ENCODE results near the gene NEDD8.

The NEDD8 gene

GRCh38 chr14:24184104-24184970, 47.8 kb downstream of the NEDD8 start:
- no peak for TF ChIP-seq REST (IDR thresholded peaks at IDR 0.05; ENCODE audit: insufficient read depth in 1 of 2, low read depth in 2 of 2, low read length in 2 of 2)
- TF ChIP-seq SIN3A (IDR thresholded peaks at IDR 0.05; ENCODE audit: borderline replicate concordance, insufficient read depth, low read length): no peak
- no peak for TF ChIP-seq FOXP2 (optimal IDR thresholded peaks at IDR 0.05; ENCODE audit: borderline replicate concordance, extremely low read depth, extremely low read length, insufficient read depth)
- no peak for TF ChIP-seq TAF1 (IDR thresholded peaks at IDR 0.05; ENCODE audit: borderline replicate concordance, insufficient read depth, low read length)
- no peak for TF ChIP-seq POLR2AphosphoS5 (IDR thresholded peaks at IDR 0.05; ENCODE audit: low read depth, low read length)

GRCh38 chr14:24183014-24183481, 49.1 kb downstream of the NEDD8 start:
- no peak for TF ChIP-seq TAF1 (IDR thresholded peaks at IDR 0.05; ENCODE audit: borderline replicate concordance, insufficient read depth, low read length)
- no peak for TF ChIP-seq POLR2AphosphoS5 (IDR thresholded peaks at IDR 0.05; ENCODE audit: low read depth, low read length)
- TF ChIP-seq REST (IDR thresholded peaks at IDR 0.05; ENCODE audit: insufficient read depth in 1 of 2, low read depth in 2 of 2, low read length in 2 of 2): no peak

GRCh38 chr14:24182110-24182882, 49.9 kb downstream of the NEDD8 start:
- TF ChIP-seq TAF1 (IDR thresholded peaks at IDR 0.05; ENCODE audit: borderline replicate concordance, insufficient read depth, low read length) (no peak), POLR2AphosphoS5 (IDR thresholded peaks at IDR 0.05; ENCODE audit: low read depth, low read length) (no peak), SIN3A (IDR thresholded peaks at IDR 0.05; ENCODE audit: borderline replicate concordance, insufficient read depth, low read length) (no peak), REST (IDR thresholded peaks at IDR 0.05; ENCODE audit: insufficient read depth in 1 of 2, low read depth in 2 of 2, low read length in 2 of 2) (no peak), FOXP2 (optimal IDR thresholded peaks at IDR 0.05; ENCODE audit: borderline replicate concordance, extremely low read depth, extremely low read length, insufficient read depth) (no peak)

GRCh38 chr14:24181371-24182077, 50.6 kb downstream of the NEDD8 start:
- TF ChIP-seq POLR2AphosphoS5 (IDR thresholded peaks at IDR 0.05; ENCODE audit: low read depth, low read length) (0 out of 2 replicates have a peak, but pooled peaks have one; percentile 5), TAF1 (IDR thresholded peaks at IDR 0.05; ENCODE audit: borderline replicate concordance, insufficient read depth, low read length) (no peak), FOXP2 (optimal IDR thresholded peaks at IDR 0.05; ENCODE audit: borderline replicate concordance, extremely low read depth, extremely low read length, insufficient read depth) (no peak), SIN3A (IDR thresholded peaks at IDR 0.05; ENCODE audit: borderline replicate concordance, insufficient read depth, low read length) (no peak), REST (IDR thresholded peaks at IDR 0.05; ENCODE audit: insufficient read depth in 1 of 2, low read depth in 2 of 2, low read length in 2 of 2) (no peak)

Measured in PFSK-1 (cell line).